Type B pancreatic cell (in vitro differentiated cells): ENCODE data around the gene ZNF135. TPM values are rescaled to one million over a fixed set of nuclear protein-coding genes. Genes with fewer than 3 reads are reported as not detected.

Source experiments
- DNase-seq: peaks from one replicate; pipeline ENCODE4 v3.0.0; 2021; ENCODE audit warnings: mixed read lengths; ENCODE audit not compliant: unreplicated experiment; ENCODE audit errors: extremely low spot score
- H3K27ac Mint-ChIP-seq: 2 replicates; pipeline ENCODE4 v1.8.0; 2021; ENCODE audit warnings: mild to moderate bottlenecking, mixed read lengths
- H3K27me3 Mint-ChIP-seq: 2 replicates; pipeline ENCODE4 v1.8.0; 2021; ENCODE audit warnings: mixed read lengths
- H3K36me3 Mint-ChIP-seq: 2 replicates; pipeline ENCODE4 v1.8.0; 2021; ENCODE audit warnings: mixed read lengths
- H3K4me1 Mint-ChIP-seq: one replicate; pipeline ENCODE4 v1.8.0; 2021; ENCODE audit warnings: mixed read lengths; ENCODE audit not compliant: unreplicated experiment
- H3K4me3 Mint-ChIP-seq: 2 replicates; pipeline ENCODE4 v1.8.0; 2021; ENCODE audit warnings: mild to moderate bottlenecking, mixed read lengths
- H3K9me3 Mint-ChIP-seq: 2 replicates; pipeline ENCODE4 v1.8.0; 2021; ENCODE audit warnings: mixed read lengths
- CTCF ChIP-seq: fragments of 200-600 bp; sonication (generic); conservative IDR thresholded peaks from 2 replicates; pipeline ENCODE4 v1.5.0; 2021; ENCODE audit warnings: antibody characterized with exemption, mild to moderate bottlenecking
- total RNA-seq: library from RNA; stranded (reverse); gene quantifications from 2 replicates; pipeline ENCODE4 v1.2.1, GENCODE V29; 2021; ENCODE audit warnings: low replicate concordance

ZNF135 gene
- total RNA-seq, 1 donor from 2014 or later: 12.0 TPM

DNA sequence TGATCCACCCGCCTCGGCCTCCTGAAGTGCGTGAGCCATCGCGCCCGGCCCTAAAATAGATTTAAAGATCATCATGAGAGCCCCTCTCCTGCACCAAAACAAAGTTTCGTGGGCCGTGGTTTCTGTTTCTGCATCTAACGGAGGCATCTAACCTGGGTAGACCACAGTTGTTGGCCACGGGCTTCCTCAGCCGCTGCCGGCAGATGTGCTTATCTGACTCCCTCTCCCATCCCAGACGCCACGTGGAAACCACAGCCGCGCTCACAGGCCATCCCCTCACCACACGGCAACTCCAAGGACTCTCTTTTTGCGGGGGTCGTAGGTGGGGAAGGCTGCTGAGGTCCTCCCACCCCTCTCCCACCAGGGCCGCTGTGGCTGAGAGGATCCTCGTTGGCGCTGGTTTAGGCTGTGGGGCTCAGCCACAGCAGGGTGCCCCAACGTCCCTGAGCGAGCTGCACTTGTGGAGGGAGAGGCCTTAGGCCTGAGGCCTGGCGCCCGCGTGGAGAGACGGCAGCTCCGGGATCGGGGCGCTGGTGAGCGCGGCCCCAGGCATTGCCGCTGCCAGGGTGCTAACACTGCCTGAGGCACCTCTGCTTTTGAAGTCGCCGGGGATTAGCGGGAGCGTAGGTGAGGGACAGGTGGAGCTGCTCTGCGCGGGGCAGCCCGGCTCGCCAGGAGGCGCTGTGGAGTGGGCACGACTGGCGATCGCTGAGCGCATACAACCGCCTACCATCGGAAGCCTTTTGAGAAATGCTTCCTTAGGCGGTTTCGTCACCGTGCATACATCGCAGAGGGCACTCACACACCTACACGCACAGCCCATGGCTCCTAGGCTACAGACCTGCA lies 16.4 kb upstream of the ZNF135 start:
- no peak for TF ChIP-seq CTCF
- H3K27me3 Mint-ChIP-seq: no peaks in the 10 kb centered on the region
- no peak for DNase-seq
- H3K4me3 Mint-ChIP-seq: no peak overlapping the region
- H3K4me1 Mint-ChIP-seq: peaks cover 3% of the 10 kb centered on the region
- H3K27ac Mint-ChIP-seq: no peak overlapping the region
- no peaks in the 10 kb centered on the region for H3K36me3 Mint-ChIP-seq
- H3K9me3 Mint-ChIP-seq: peaks cover 5% of the 10 kb centered on the region

- Mint-ChIP-seq H3K9me3 (peaks cover 9% of the 10 kb centered on the region), H3K4me3 (no peak overlapping the region), H3K4me1 (no peaks in the 10 kb centered on the region), H3K36me3 (no peaks in the 10 kb centered on the region), H3K27me3 (no peaks in the 10 kb centered on the region), H3K27ac (no peak overlapping the region)
- DNase-seq: no peak
- TF ChIP-seq CTCF: no peak
These were observed 14.7 kb upstream of the ZNF135 start for GRCh38 chr19:58044391-58044790.

GRCh38 chr19:58044886-58045285 lies 14.2 kb upstream of the ZNF135 start:
- Mint-ChIP-seq H3K36me3 (no peaks in the 10 kb centered on the region), H3K27ac (no peak overlapping the region), H3K4me1 (no peaks in the 10 kb centered on the region), H3K4me3 (no peak overlapping the region), H3K27me3 (no peaks in the 10 kb centered on the region), H3K9me3 (peaks cover 10% of the 10 kb centered on the region)
- no peak for DNase-seq
- TF ChIP-seq CTCF: no peak

- Mint-ChIP-seq H3K27ac (no peak overlapping the region), H3K27me3 (no peaks in the 10 kb centered on the region)
These were observed 13.6 kb upstream of the ZNF135 start for GRCh38 chr19:58045411-58046050.

DNA sequence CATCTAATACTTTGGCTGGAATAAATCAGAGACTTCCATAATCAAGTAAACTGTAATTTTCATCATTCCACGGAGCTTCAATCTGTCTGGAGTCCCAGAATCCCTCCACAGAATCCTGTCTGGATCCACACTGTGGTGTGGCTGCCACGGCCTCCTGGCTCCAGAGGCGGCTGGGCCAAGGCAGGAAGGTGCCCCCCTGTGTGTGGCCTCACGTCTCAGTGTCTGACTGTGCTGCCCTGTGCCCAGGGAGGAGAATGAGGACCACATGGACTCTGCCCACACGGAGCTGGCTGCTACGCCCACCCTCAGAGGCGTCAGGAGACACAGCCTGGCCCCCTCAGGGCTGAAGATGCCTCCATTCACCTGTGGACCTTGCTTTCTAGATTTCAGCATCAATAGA lies 12.2 kb upstream of the ZNF135 start:
- no peak for DNase-seq
- no peak overlapping the region for H3K4me3 Mint-ChIP-seq
- H3K27ac Mint-ChIP-seq: no peak overlapping the region
- no peak for TF ChIP-seq CTCF
- peaks cover 10% of the 10 kb centered on the region for H3K9me3 Mint-ChIP-seq
- no peaks in the 10 kb centered on the region for H3K4me1 Mint-ChIP-seq
- H3K36me3 Mint-ChIP-seq: no peaks in the 10 kb centered on the region
- H3K27me3 Mint-ChIP-seq: no peaks in the 10 kb centered on the region

More at GRCh38 chr19:58045411-58046050, 13.6 kb upstream of the ZNF135 start:
- H3K36me3 Mint-ChIP-seq: no peaks in the 10 kb centered on the region
- TF ChIP-seq CTCF: no peak
- no peak for DNase-seq
- peaks cover 10% of the 10 kb centered on the region for H3K9me3 Mint-ChIP-seq
- no peak overlapping the region for H3K4me3 Mint-ChIP-seq
- no peaks in the 10 kb centered on the region for H3K4me1 Mint-ChIP-seq
